BLaER1 treated with 17β-estradiol and CSF1 and Interleukin-3, amounts not matched to agents 10 nM and 100 nM (cell line): ENCODE measurements around the gene STRA8.

Experiments used
- H3K27ac ChIP-seq, 11 experiments: shearing (Covaris generic); formaldehyde crosslinking; 2 replicates each; pipeline ENCODE4 v1.8.1; 2022
- H3K27me3 ChIP-seq, 11 experiments: shearing (Covaris generic); formaldehyde crosslinking; 2 replicates each; pipeline ENCODE4 v1.8.1; 2022
- H3K36me3 ChIP-seq, 11 experiments: shearing (Covaris generic); formaldehyde crosslinking; 2 replicates each; pipeline ENCODE4 v1.8.1; 2022
- H3K4me1 ChIP-seq, 10 experiments: shearing (Covaris generic); formaldehyde crosslinking; 2 replicates each; pipeline ENCODE4 v1.8.1; 2022
- H3K4me2 ChIP-seq, 11 experiments: shearing (Covaris generic); formaldehyde crosslinking; 2 replicates each; pipeline ENCODE4 v1.8.1; 2022
- H3K4me3 ChIP-seq, 10 experiments: shearing (Covaris generic); formaldehyde crosslinking; 2 replicates each; pipeline ENCODE4 v1.8.1; 2022
- H3K9ac ChIP-seq, 11 experiments: shearing (Covaris generic); formaldehyde crosslinking; 2 replicates each; pipeline ENCODE4 v1.8.1; 2022
- H3K9me3 ChIP-seq, 11 experiments: shearing (Covaris generic); formaldehyde crosslinking; replicated peaks in 1 of 11; 2 replicates each; pipeline ENCODE4 v1.8.1; 2022
- H4K20me1 ChIP-seq, 11 experiments: shearing (Covaris generic); formaldehyde crosslinking; 2 replicates each; pipeline ENCODE4 v1.8.1; 2022
- Cebpa-rat ChIP-seq, 11 experiments: shearing (Covaris generic); IDR thresholded peaks; 2 replicates each; pipeline ENCODE4 v1.8.1; 2022

The STRA8 gene

DNA sequence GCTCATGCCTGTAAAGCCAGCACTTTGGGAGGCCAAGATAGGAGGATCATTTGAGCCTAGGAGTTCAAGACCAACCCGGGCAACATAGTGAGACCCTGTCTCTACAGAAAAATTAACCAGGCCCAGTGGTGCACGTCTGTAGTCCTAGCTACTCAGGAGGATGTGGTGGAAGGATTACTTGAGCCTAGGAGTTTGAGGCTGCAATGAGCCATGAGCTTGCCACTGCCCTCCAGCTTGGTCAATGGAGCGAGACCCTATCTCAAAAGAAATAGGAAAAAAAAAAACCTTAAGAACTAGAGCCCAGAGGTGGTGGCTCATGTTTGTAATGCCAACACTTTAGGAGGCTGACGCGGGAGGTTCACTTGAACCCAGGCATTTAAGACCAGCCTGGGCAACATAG lies 2.2 kb downstream of the STRA8 start:
- Histone ChIP-seq H3K36me3 (no peaks in the 10 kb centered on the region), H3K4me2 (peak overlapping the region in 8 of 11 experiments; percentile 32 to 59 (median 51); a peak in 14 of 22 replicates), H3K4me3 (no peak overlapping the region), H3K9me3 (peaks cover 0 to 9% (median 0%) of the 10 kb centered on the region in 11 experiments; a peak in 4 of 22 replicates), H4K20me1 (no peaks in the 10 kb centered on the region), H3K4me1 (peaks cover 6 to 54% (median 35%) of the 10 kb centered on the region in 10 experiments; a peak in 19 of 20 replicates), H3K9ac (no peak overlapping the region), H3K27ac (no peak overlapping the region), H3K27me3 (peaks cover 0 to 76% (median 0%) of the 10 kb centered on the region in 11 experiments; a peak in 4 of 22 replicates)
- TF ChIP-seq Cebpa-rat (IDR thresholded peaks at IDR 0.05): no peak

DNA sequence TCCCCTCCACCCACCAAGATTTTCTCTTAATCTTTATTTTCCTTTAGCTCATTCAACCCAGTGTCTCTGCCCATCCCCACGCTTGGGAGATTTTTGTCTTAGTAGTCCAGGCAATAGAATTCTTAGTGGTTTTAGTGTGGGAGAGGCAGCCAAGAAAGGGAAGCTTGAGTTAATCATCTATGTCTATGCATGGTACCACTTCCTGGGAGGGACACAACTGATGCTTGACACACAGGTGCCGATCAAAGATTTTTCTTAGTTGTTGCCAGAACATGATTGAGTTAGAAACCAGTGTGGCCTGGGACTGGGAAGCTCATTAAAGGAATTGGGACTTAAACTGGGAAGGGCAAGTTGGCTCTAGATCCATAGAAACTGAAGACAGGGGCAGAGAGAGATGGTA lies 3.1 kb downstream of the STRA8 start:
- H3K9ac ChIP-seq: no peak overlapping the region
- no peaks in the 10 kb centered on the region for H4K20me1 ChIP-seq
- peaks cover 0 to 9% (median 0%) of the 10 kb centered on the region in 11 experiments; a peak in 4 of 22 replicates for H3K9me3 ChIP-seq
- no peak overlapping the region for H3K4me3 ChIP-seq
- H3K27ac ChIP-seq: no peak overlapping the region
- H3K36me3 ChIP-seq: no peaks in the 10 kb centered on the region
- no peak for TF ChIP-seq Cebpa-rat (IDR thresholded peaks at IDR 0.05)
- H3K4me2 ChIP-seq: peak overlapping the region in 10 of 11 experiments; percentile 5 to 59 (median 51); a peak in 20 of 22 replicates
- peaks cover 6 to 60% (median 35%) of the 10 kb centered on the region in 10 experiments; a peak in 19 of 20 replicates for H3K4me1 ChIP-seq
- peaks cover 0 to 73% (median 0%) of the 10 kb centered on the region in 11 experiments; a peak in 4 of 22 replicates for H3K27me3 ChIP-seq

DNA sequence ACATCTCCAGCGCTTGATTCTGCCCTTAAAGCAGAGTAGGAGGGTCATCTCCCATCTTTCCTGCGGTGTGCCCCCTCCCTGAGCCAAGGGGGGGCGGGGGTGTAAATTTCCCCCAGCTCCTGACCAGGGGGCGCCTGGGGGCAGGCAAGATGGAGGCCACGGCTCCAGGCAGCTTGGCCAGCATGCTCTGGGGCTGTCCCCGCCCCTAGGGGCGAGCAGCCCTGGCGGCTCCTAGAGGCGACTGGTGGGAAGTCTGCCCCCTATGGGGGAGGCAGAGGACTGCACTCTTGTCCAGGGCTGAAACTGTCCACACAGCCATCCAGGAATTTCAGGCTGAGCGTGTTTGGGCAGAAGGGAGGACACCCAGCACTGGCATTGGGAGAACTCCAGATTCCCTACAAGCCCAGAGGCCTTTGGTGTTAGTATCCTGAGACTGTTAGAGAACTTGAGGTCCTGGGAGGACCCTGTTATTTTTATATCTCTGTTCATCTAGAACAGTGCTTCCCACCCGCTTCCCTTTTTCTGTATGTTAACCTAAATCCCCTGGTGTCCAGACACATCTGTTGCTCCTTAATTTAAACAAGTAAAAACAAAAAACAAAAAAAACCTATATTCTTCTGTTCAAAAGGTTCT lies 4.6 kb downstream of the STRA8 start:
- Histone ChIP-seq H3K4me2 (peak overlapping the region in 9 of 11 experiments; percentile 17 to 59 (median 50); a peak in 17 of 22 replicates), H3K36me3 (no peaks in the 10 kb centered on the region), H4K20me1 (no peaks in the 10 kb centered on the region), H3K9ac (no peak overlapping the region), H3K27ac (no peak overlapping the region), H3K4me1 (peaks cover 6 to 60% (median 35%) of the 10 kb centered on the region in 10 experiments; a peak in 19 of 20 replicates), H3K4me3 (no peak overlapping the region), H3K27me3 (peaks cover 0 to 64% (median 0%) of the 10 kb centered on the region in 11 experiments; a peak in 4 of 22 replicates), H3K9me3 (peaks cover 0 to 6% (median 0%) of the 10 kb centered on the region in 11 experiments; a peak in 4 of 22 replicates)
- no peak for TF ChIP-seq Cebpa-rat (IDR thresholded peaks at IDR 0.05)

DNA sequence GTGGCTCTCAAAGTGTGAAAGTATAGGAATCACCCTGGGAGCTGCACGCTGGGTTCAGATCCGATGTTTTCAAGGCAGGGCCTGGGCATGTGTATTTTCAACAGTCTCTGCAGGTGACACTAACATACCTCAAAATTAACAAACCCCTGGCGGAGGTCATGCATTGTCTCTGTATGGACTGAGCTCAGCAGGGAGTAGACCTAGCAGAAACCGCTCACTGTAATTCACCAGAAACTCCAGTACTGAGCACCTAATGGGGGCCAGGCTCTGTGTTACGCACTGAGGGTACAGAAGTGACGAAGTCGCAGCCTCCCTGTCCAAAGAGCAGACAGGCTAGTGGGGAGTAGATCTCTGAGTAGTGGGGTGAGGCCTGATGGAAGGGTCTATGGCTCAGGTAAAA lies 5.6 kb downstream of the STRA8 start:
- no peak for TF ChIP-seq Cebpa-rat (IDR thresholded peaks at IDR 0.05)
- Histone ChIP-seq H3K4me2 (peak overlapping the region in 5 of 11 experiments; percentile 33 to 59 (median 50); a peak in 7 of 22 replicates), H3K27me3 (peaks cover 0 to 62% (median 0%) of the 10 kb centered on the region in 11 experiments; a peak in 4 of 22 replicates)

DNA sequence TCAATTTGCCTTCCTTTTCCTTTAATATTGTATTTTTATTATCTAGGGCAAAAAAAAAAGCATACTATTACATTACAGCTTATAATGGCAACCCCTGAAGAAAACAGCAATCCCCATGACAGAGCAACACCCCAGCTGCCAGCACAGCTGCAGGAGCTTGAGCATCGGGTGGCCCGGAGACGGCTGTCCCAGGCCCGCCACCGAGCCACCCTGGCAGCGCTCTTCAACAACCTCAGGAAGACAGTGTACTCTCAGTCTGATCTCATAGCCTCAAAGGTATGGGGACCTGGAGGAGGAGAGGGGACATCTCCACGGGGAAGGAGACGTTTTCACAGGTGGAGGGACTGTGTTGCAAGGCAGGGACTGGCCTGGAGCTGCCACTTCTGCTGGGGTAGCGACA lies 6.8 kb downstream of the STRA8 start:
- peaks cover 0 to 54% (median 0%) of the 10 kb centered on the region in 11 experiments; a peak in 4 of 22 replicates for H3K27me3 ChIP-seq
- H3K9me3 ChIP-seq: peaks cover 0 to 6% (median 0%) of the 10 kb centered on the region in 11 experiments; a peak in 2 of 22 replicates
- no peak overlapping the region for H3K27ac ChIP-seq
- TF ChIP-seq Cebpa-rat (IDR thresholded peaks at IDR 0.05): no peak
- H3K36me3 ChIP-seq: no peaks in the 10 kb centered on the region
- H4K20me1 ChIP-seq: no peaks in the 10 kb centered on the region
- peak overlapping the region in 7 of 11 experiments; percentile 4 to 59 (median 44); a peak in 10 of 22 replicates for H3K4me2 ChIP-seq
- H3K9ac ChIP-seq: no peak overlapping the region
- no peak overlapping the region for H3K4me3 ChIP-seq
- H3K4me1 ChIP-seq: peaks cover 6 to 59% (median 35%) of the 10 kb centered on the region in 10 experiments; a peak in 19 of 20 replicates

More for the DNA sequence above, 5.6 kb downstream of the STRA8 start:
- Histone ChIP-seq H3K9me3 (peaks cover 0 to 6% (median 0%) of the 10 kb centered on the region in 11 experiments; a peak in 1 of 22 replicates), H3K4me1 (peaks cover 6 to 60% (median 35%) of the 10 kb centered on the region in 10 experiments; a peak in 19 of 20 replicates), H3K36me3 (no peaks in the 10 kb centered on the region), H3K4me3 (no peak overlapping the region), H3K27ac (no peak overlapping the region), H3K9ac (no peak overlapping the region), H4K20me1 (no peaks in the 10 kb centered on the region)

DNA sequence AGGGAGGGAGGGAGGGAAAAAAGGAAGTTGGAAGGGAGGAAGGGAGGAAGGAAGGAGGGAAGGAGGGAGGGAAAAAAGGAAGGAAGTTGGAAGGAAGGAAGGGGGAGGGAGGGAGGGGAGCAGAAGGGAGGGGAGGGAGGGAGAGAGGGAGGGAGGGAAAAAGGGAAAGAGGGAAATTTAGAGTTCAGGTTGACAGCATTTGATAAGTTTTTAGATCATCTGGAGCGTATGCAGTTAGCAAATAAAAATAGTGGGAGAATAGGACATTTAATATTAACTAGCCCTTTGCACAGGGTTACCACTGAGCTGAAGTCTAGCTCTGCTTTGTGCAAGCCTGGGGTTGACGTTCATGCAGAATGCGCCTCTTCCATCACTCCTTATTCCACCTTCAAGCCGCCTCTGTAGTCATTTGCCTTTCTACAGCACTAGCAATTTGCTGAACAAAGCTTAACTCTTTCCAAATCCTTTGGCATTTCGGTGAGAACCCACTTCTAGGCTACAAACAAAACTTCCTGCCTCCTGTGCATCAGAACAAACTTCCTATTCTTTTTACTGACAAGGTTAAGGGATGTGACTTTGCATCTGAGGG lies 8.6 kb downstream of the STRA8 start:
- no peak for TF ChIP-seq Cebpa-rat (IDR thresholded peaks at IDR 0.05)
- no peak overlapping the region for H3K27ac ChIP-seq

DNA sequence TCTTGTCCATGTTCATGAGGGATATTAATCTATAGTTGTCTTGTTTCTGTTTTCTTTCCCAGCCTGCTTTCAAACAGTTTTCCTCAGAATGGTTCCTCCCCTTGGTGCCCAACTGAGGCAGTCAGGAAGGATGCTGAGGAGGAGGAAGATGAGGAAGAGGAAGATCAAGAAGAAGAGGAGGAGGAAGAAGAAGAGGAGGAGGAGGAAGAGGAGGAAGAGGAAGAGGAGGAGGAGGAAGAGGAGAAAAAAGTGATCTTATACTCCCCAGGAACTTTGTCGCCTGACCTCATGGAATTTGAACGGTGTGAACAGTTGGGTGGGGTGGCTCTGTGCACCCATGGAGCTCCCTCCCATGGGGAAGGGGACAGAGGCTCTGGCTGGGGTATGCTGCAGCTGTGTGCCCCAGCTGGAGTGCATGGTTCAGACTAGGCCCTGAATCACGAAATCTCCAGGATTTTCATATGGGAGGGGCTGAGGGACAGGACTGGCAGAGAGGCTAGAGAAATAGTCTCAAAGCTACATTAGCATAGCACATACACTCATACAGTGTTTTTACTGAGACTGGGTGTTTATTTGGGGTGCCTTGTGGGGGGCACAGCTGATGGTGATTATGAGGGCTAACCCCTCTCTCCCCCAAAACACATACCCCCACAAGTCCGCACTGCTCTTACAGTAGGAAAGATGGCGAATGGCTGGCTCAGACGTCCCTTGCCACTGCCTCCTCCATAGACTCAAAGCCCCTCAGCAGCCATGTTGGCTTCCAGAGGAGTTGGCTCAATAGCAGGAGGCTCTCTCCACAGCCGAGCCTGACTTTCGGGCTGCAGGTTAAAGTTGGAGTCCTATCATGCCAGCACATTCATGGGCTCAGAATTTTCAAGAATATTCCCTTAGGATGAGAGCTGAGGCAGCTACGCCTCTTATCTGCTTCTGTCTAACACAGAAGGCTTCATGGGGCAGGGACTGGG lies 11.9 kb downstream of the STRA8 start:
- H3K27ac ChIP-seq: no peak overlapping the region

More for the DNA sequence above, 8.6 kb downstream of the STRA8 start:
- H3K36me3 ChIP-seq: no peaks in the 10 kb centered on the region
- H3K9me3 ChIP-seq: peaks cover 10 to 20% (median 15%) of the 10 kb centered on the region in 11 experiments; a peak in 17 of 22 replicates
- peaks cover 0 to 38% (median 0%) of the 10 kb centered on the region in 11 experiments; a peak in 4 of 22 replicates for H3K27me3 ChIP-seq
- H3K4me3 ChIP-seq: no peak overlapping the region
- H3K4me1 ChIP-seq: peaks cover 0 to 42% (median 19%) of the 10 kb centered on the region in 10 experiments; a peak in 14 of 20 replicates
- no peak overlapping the region for H3K4me2 ChIP-seq
- no peaks in the 10 kb centered on the region for H4K20me1 ChIP-seq
- H3K9ac ChIP-seq: no peak overlapping the region

DNA sequence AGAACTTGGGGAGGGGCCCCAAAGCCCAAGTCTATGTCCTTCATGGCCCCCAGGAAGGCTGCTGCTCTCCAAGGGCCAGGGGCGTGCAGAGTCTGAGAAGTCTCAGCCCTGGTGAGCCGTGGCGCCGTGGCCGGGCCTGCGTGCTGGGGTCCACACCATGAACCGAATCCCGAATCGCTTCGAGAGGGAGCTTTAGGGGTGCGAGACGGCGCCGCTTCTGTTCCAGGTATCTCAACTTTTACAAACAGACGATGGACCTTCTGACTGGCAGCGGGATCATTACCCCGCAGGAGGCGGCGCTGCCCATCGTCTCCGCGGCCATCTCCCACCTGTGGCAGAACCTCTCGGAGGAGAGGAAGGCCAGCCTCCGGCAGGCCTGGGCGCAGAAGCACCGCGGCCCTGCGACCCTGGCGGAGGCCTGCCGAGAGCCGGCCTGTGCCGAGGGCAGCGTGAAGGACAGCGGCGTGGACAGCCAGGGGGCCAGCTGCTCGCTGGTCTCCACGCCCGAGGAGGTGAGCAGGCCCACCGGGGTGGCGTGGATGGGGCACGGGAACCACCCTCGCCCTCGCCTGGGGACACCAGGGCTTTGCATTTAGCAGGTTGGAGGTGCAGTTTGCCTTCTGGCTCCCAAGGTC lies 12.7 kb downstream of the STRA8 start:
- Histone ChIP-seq H3K4me1 (peaks cover 0 to 3% (median 0%) of the 10 kb centered on the region in 10 experiments; a peak in 1 of 20 replicates), H4K20me1 (no peaks in the 10 kb centered on the region), H3K4me3 (no peak overlapping the region), H3K27ac (no peak overlapping the region), H3K9ac (no peak overlapping the region), H3K36me3 (no peaks in the 10 kb centered on the region), H3K9me3 (peaks cover 17 to 33% (median 22%) of the 10 kb centered on the region in 11 experiments; a peak in 18 of 22 replicates), H3K4me2 (no peak overlapping the region), H3K27me3 (peaks cover 0 to 2% (median 0%) of the 10 kb centered on the region in 11 experiments; a peak in 1 of 22 replicates)
- TF ChIP-seq Cebpa-rat (IDR thresholded peaks at IDR 0.05): no peak

More for the DNA sequence above, 11.9 kb downstream of the STRA8 start:
- Histone ChIP-seq H3K4me1 (peaks cover 0 to 10% (median under 1%) of the 10 kb centered on the region in 10 experiments; a peak in 7 of 20 replicates), H3K27me3 (peaks cover 0 to 10% (median 0%) of the 10 kb centered on the region in 11 experiments; a peak in 3 of 22 replicates), H4K20me1 (no peaks in the 10 kb centered on the region), H3K36me3 (no peaks in the 10 kb centered on the region), H3K9me3 (peaks cover 17 to 33% (median 22%) of the 10 kb centered on the region in 11 experiments; a peak in 18 of 22 replicates), H3K9ac (no peak overlapping the region), H3K4me2 (no peak overlapping the region), H3K4me3 (no peak overlapping the region)
- TF ChIP-seq Cebpa-rat (IDR thresholded peaks at IDR 0.05): no peak
